Measurements from ENCODE around the gene LNX1. TPM values are rescaled to one million over a fixed set of nuclear protein-coding genes. Genes with fewer than 3 reads are reported as not detected.

The LNX1 gene
- total RNA-seq, 1 experiment from 2014 or later, result 1.7 TPM

DNA sequence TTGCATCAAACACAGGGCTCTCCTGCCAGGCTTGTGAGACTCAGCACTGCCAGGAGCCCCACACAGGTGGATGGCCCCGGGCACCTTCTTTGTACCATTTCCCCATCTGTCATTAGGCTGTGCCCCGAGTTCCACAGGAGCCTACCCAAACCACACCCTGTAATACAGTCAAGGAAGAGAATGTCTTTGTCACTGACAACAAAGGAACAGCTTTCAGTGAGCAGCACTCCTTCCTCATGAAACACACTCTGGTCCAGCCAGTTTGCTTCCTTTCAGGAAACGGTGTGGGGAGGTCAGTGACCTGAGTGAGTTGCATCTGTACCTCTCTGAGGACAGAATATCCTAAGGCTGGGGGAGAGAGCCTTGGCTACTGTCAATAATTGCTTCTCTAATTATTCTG is 53.7 kb downstream of the LNX1 start:
- Histone ChIP-seq H3K56ac (ENCODE audit: insufficient read length, low read depth, low read length) (no peak overlapping the region), H3K4me2 (ENCODE audit: insufficient read depth, insufficient read length, low read length) (no peak overlapping the region), H3K4ac (ENCODE audit: low read depth, low read length) (no peak overlapping the region), H3K18ac (ENCODE audit: insufficient read length, low read depth, low read length) (no peak overlapping the region), H2BK120ac (ENCODE audit: low read depth, low read length, poor library complexity, severe bottlenecking) (no peak overlapping the region), H4K5ac (ENCODE audit: insufficient read length, low read depth, low read length) (no peak overlapping the region), H3K79me2 (ENCODE audit: insufficient read depth, low read length) (no peaks in the 10 kb centered on the region), H2BK12ac (ENCODE audit: insufficient read length, low read depth, low read length) (no peak overlapping the region), H4K20me1 (ENCODE audit: control insufficient read depth, insufficient read depth, insufficient read length) (no peaks in the 10 kb centered on the region), H3K23me2 (ENCODE audit: insufficient read length, low read depth, low read length, poor library complexity, severe bottlenecking) (no peaks in the 10 kb centered on the region), H2AK5ac (ENCODE audit: insufficient read length, low read length) (no peak overlapping the region), H2BK5ac (ENCODE audit: insufficient read length, low read length) (no peak overlapping the region), H3K79me1 (ENCODE audit: insufficient read depth, low read depth, low read length, poor library complexity, severe bottlenecking) (no peaks in the 10 kb centered on the region), H3K23ac (ENCODE audit: insufficient read length, low read depth, low read length) (no peak overlapping the region), H3K27ac (ENCODE audit: insufficient read length, low read depth, low read length) (no peak overlapping the region), H3K9ac (ENCODE audit: extremely low read depth, insufficient read length, low read length) (no peak overlapping the region), H4K91ac (ENCODE audit: insufficient read length, low read depth, low read length) (no peak overlapping the region), H2BK15ac (ENCODE audit: low read depth, low read length) (no peak overlapping the region), H3T11ph (ENCODE audit: low read length) (no peak overlapping the region), H2AFZ (ENCODE audit: low read length) (no peak overlapping the region), H3K4me1 (ENCODE audit: insufficient read depth, low read length) (peaks cover under 1% of the 10 kb centered on the region; the same call in 1 of the 2 replicates), H3K9me3 (ENCODE audit: control insufficient read depth, low read depth, low read length) (no peaks in the 10 kb centered on the region), H3K27me3 (ENCODE audit: insufficient read depth, low read length) (no peaks in the 10 kb centered on the region; the same call in 1 of the 2 replicates), H3K14ac (ENCODE audit: insufficient read depth, low read length) (no peak overlapping the region), H4K8ac (replicated peaks; ENCODE audit: insufficient read length, low read depth, low read length) (no peak overlapping the region), H2BK20ac (ENCODE audit: low read depth, low read length, poor library complexity, severe bottlenecking) (no peak overlapping the region)
- Mint-ChIP-seq H3K36me3 (ENCODE audit: insufficient read depth in 1 of 3, low read depth in 3 of 3) (no peaks in the 10 kb centered on the region), H3K4me3 (no peak overlapping the region), H3K27me3 (ENCODE audit: low read depth) (peaks cover 50% of the 10 kb centered on the region), H3K27ac (no peak overlapping the region), H3K9me3 (no peaks in the 10 kb centered on the region; a peak in 2 of 5 replicates), H3K4me1 (peaks cover 26 to 40% of the 10 kb centered on the region in 2 experiments)
- WGBS (ENCODE audit: extremely low coverage, insufficient read length, low lambda C conversion rate), result no CpG with 5 or more reads among the region's 3 CpGs
- no peak for DNase-seq
- TF ChIP-seq, protein P1, sequence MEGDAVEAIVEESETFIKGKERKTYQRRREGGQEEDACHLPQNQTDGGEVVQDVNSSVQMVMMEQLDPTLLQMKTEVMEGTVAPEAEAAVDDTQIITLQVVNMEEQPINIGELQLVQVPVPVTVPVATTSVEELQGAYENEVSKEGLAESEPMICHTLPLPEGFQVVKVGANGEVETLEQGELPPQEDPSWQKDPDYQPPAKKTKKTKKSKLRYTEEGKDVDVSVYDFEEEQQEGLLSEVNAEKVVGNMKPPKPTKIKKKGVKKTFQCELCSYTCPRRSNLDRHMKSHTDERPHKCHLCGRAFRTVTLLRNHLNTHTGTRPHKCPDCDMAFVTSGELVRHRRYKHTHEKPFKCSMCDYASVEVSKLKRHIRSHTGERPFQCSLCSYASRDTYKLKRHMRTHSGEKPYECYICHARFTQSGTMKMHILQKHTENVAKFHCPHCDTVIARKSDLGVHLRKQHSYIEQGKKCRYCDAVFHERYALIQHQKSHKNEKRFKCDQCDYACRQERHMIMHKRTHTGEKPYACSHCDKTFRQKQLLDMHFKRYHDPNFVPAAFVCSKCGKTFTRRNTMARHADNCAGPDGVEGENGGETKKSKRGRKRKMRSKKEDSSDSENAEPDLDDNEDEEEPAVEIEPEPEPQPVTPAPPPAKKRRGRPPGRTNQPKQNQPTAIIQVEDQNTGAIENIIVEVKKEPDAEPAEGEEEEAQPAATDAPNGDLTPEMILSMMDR (conservative IDR thresholded peaks at IDR 0.05), result no peak
